ENCODE measurements around the gene SPTLC3.

DNA sequence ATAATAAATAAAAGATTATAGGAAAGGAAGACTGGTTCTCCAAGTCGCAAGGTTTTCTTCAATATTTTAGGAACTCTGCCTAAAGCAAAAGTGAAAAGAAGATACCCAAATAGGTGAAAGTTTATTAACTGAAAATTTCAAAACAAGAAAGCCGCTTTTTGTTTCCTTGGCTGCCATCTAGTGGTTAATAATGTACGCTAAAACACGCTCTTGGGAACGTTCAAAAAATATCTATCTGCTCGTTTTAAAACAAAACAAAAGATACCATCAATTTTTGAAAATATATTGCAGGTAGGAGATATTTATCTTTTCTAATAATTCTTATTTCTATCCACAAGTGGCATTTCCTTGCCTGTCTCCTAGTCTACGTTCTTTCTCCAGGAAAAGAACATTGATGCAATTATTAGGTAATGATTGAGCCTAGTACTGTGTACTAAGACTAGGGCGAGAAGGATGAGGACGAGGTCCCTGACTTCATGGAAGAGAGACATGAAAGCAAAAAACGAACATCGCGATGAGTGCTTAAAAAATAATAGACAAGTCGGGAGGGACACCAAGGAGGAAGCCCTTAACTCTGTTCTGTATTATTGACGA lies 97.2 kb downstream of the SPTLC3 start:
- no peak for TF ChIP-seq EZH2phosphoT487 (IDR thresholded peaks at IDR 0.05; ENCODE audit: borderline replicate concordance, low read depth, low read length)
- TF ChIP-seq, protein P1, sequence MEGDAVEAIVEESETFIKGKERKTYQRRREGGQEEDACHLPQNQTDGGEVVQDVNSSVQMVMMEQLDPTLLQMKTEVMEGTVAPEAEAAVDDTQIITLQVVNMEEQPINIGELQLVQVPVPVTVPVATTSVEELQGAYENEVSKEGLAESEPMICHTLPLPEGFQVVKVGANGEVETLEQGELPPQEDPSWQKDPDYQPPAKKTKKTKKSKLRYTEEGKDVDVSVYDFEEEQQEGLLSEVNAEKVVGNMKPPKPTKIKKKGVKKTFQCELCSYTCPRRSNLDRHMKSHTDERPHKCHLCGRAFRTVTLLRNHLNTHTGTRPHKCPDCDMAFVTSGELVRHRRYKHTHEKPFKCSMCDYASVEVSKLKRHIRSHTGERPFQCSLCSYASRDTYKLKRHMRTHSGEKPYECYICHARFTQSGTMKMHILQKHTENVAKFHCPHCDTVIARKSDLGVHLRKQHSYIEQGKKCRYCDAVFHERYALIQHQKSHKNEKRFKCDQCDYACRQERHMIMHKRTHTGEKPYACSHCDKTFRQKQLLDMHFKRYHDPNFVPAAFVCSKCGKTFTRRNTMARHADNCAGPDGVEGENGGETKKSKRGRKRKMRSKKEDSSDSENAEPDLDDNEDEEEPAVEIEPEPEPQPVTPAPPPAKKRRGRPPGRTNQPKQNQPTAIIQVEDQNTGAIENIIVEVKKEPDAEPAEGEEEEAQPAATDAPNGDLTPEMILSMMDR (conservative IDR thresholded peaks at IDR 0.05; ENCODE audit: low read length) = peak; percentile 87
